Transverse colon (tissue), 4 donors: ENCODE data around the gene C16orf96. TPM values are rescaled to one million over a fixed set of nuclear protein-coding genes. Genes with fewer than 3 reads are reported as not detected.

Experiments
- small RNA-seq, 4 donors: library from RNA; depleted of rRNA; stranded (forward); fragments of <200 nt; gene quantifications; one replicate each; pipeline ENCODE3, GENCODE V24; 2016
- total RNA-seq, 4 donors: library from RNA; depleted of rRNA; stranded (reverse); fragments of >200 nt; gene quantifications; one replicate each; pipeline ENCODE4 v1.1.0, GENCODE V29; 2016

C16orf96 gene
- total RNA-seq, 4 donors from 2014 or later = not detected

Small RNA genes within 50 kb of the gene (small RNA-seq; reads per million reads assigned to genes)
- gene RN7SL850P = 0 reads per million in 4 donors

Other genes starting within 250 kb of the C16orf96 start
- 1 to 10 TPM in 3 of 4 donors, under 1 TPM in 1; 0.68 to 5.0 (median 1.8) TPM for gene GLIS2, start 240.3 kb upstream of the C16orf96 start, total RNA-seq
- gene PAM16, start 205.0 kb upstream of the C16orf96 start, total RNA-seq = 10 to 100 TPM; 26.5 to 40.5 (median 29.2) TPM
- 10 to 100 TPM in 2 of 4 donors, 1 to 10 TPM in 2; 3.4 to 18.7 (median 9.0) TPM for gene VASN, start 184.5 kb upstream of the C16orf96 start, total RNA-seq
- gene CORO7, start 139.7 kb upstream of the C16orf96 start, total RNA-seq = 100 to 1,000 TPM in 1 of 4 donors, 10 to 100 TPM in 3; 46.8 to 330 (median 58.1) TPM
- gene DNAJA3, start 130.5 kb upstream of the C16orf96 start, total RNA-seq = 100 to 1,000 TPM in 1 of 4 donors, 10 to 100 TPM in 3; 49.0 to 126 (median 75.5) TPM
- gene NMRAL1, start 81.7 kb upstream of the C16orf96 start, total RNA-seq = 10 to 100 TPM; 46.0 to 75.9 (median 66.6) TPM
- gene HMOX2, start 79.9 kb upstream of the C16orf96 start, total RNA-seq = 100 to 1,000 TPM in 1 of 4 donors, 10 to 100 TPM in 3; 46.4 to 495 (median 55.7) TPM
- gene CDIP1, start 17.6 kb upstream of the C16orf96 start, total RNA-seq = 10 to 100 TPM in 3 of 4 donors, 1 to 10 TPM in 1; 8.8 to 29.5 (median 19.0) TPM
- 10 to 100 TPM in 2 of 4 donors, 1 to 10 TPM in 2; 8.6 to 18.0 (median 10.5) TPM for gene UBALD1, start 58.5 kb downstream of the C16orf96 start, total RNA-seq
- gene MGRN1, start 68.5 kb downstream of the C16orf96 start, total RNA-seq = 100 to 1,000 TPM in 1 of 4 donors, 10 to 100 TPM in 3; 49.1 to 127 (median 79.5) TPM
- 10 to 100 TPM; 32.6 to 62.7 (median 54.3) TPM for gene NUDT16L1, start 137.2 kb downstream of the C16orf96 start, total RNA-seq
- gene ANKS3, start 177.9 kb downstream of the C16orf96 start, total RNA-seq = 10 to 100 TPM; 14.9 to 38.4 (median 25.0) TPM
- gene DNAAF8, start 178.2 kb downstream of the C16orf96 start, total RNA-seq = 1 to 10 TPM in 1 of 4 donors, under 1 TPM in 2, not detected in 1; 0.55 to 2.9 (median 0.60) TPM
- 10 to 100 TPM in 3 of 4 donors, 1 to 10 TPM in 1; 9.7 to 31.2 (median 11.6) TPM for gene ZNF500, start 210.8 kb downstream of the C16orf96 start, total RNA-seq
- not detected for gene SEPTIN12, start 232.0 kb downstream of the C16orf96 start, total RNA-seq
- gene SMIM22, start 239.0 kb downstream of the C16orf96 start, total RNA-seq = 100 to 1,000 TPM in 3 of 4 donors, 10 to 100 TPM in 1; 88.0 to 450 (median 252) TPM
- gene ROGDI, start 246.3 kb downstream of the C16orf96 start, total RNA-seq = 10 to 100 TPM; 28.1 to 75.2 (median 43.7) TPM